Brain microvascular endothelial cell (primary cell): ENCODE results near the gene GZMM.

ENCODE experiments used
- DNase-seq: peaks from one replicate; pipeline ENCODE4 v3.0.0-alpha.2; 2020
- H3K27ac ChIP-seq: fragments of 250-450 bp; sonication (Bioruptor Pico); 2 replicates; pipeline ENCODE4 v1.5.1; 2020; ENCODE audit warnings: mild to moderate bottlenecking, moderate library complexity
- H3K27me3 ChIP-seq: fragments of 250-450 bp; sonication (Bioruptor Pico); replicated peaks from 2 replicates; pipeline ENCODE4 v1.5.1; 2020; ENCODE audit warnings: mild to moderate bottlenecking
- H3K36me3 ChIP-seq: fragments of 250-450 bp; sonication (Bioruptor Pico); replicated peaks from 2 replicates; pipeline ENCODE4 v1.5.1; 2020; ENCODE audit warnings: mild to moderate bottlenecking
- H3K4me3 ChIP-seq: 2 replicates; pipeline ENCODE4 v1.5.1; 2011; ENCODE audit warnings: low read depth, mild to moderate bottlenecking, control low read depth, low read length, moderate library complexity
- in situ Hi-C: cut with HindIII; loops from 2 replicates; pipeline ENCODE4 v1.10.0; 2017; ENCODE audit warnings: low sequenced_read_pairs, low pct_ligation_motif_present
- TF ChIP-seq, protein P1 (sequence below): IDR thresholded peaks from 2 replicates; pipeline ENCODE4 v1.5.1; 2011; ENCODE audit warnings: low read depth, mild to moderate bottlenecking, moderate library complexity, low read length, control low read depth, inconsistent platforms; ENCODE audit errors: missing control alignments

The GZMM gene

DNA sequence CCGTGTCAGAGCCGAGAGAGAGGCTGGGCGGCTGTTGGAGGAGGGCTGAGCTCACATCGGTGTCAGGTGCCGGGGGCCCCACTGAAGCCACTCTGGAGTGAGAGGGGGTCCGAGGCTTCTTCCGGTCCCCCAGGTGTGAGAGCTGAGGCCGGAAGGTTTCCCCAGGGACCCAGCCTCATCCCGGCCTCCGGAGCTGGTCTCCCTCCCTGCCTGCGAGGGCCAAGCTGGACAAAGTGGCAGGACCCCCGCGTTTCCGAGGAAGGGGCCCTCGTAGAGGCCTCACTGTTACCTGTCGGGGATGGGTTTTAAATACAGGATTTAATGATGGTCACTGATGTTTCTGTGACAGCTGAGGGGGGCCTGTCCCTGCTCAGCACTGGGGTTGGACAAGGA is 52.4 kb downstream of the GZMM start:
- no peak for DNase-seq
- H3K27ac ChIP-seq: no peak overlapping the region
- no peaks in the 10 kb centered on the region for H3K36me3 ChIP-seq
- H3K27me3 ChIP-seq: no peaks in the 10 kb centered on the region
- TF ChIP-seq, protein P1, sequence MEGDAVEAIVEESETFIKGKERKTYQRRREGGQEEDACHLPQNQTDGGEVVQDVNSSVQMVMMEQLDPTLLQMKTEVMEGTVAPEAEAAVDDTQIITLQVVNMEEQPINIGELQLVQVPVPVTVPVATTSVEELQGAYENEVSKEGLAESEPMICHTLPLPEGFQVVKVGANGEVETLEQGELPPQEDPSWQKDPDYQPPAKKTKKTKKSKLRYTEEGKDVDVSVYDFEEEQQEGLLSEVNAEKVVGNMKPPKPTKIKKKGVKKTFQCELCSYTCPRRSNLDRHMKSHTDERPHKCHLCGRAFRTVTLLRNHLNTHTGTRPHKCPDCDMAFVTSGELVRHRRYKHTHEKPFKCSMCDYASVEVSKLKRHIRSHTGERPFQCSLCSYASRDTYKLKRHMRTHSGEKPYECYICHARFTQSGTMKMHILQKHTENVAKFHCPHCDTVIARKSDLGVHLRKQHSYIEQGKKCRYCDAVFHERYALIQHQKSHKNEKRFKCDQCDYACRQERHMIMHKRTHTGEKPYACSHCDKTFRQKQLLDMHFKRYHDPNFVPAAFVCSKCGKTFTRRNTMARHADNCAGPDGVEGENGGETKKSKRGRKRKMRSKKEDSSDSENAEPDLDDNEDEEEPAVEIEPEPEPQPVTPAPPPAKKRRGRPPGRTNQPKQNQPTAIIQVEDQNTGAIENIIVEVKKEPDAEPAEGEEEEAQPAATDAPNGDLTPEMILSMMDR: no peak
- in situ Hi-C loops: no loop called here
- no peak overlapping the region for H3K4me3 ChIP-seq

GRCh38 chr19:597406-598315 is 53.8 kb downstream of the GZMM start:
- H3K27me3 ChIP-seq: no peaks in the 10 kb centered on the region
- no peak overlapping the region for H3K27ac ChIP-seq
- TF ChIP-seq, protein P1: no peak
- in situ Hi-C loops: no loop called here
- no peak for DNase-seq
- H3K4me3 ChIP-seq: no peak overlapping the region
- no peaks in the 10 kb centered on the region for H3K36me3 ChIP-seq
